NOMO-1 treated with dmso at 0.1 percent for 144 hours (cell line): Measurements from ENCODE around the gene SLC22A13.
"Not testable (repeated sequence)": the region's sequence is repeated elsewhere in the genome, so short reads cannot be mapped to it uniquely, and the experiment has no call there.

Source experiments
- DNase-seq: peaks from one replicate; lab custom pipeline; 2025; ENCODE audit not compliant: unreplicated experiment; lab: John Stamatoyannopoulos, UW

Gene SLC22A13, protein sequence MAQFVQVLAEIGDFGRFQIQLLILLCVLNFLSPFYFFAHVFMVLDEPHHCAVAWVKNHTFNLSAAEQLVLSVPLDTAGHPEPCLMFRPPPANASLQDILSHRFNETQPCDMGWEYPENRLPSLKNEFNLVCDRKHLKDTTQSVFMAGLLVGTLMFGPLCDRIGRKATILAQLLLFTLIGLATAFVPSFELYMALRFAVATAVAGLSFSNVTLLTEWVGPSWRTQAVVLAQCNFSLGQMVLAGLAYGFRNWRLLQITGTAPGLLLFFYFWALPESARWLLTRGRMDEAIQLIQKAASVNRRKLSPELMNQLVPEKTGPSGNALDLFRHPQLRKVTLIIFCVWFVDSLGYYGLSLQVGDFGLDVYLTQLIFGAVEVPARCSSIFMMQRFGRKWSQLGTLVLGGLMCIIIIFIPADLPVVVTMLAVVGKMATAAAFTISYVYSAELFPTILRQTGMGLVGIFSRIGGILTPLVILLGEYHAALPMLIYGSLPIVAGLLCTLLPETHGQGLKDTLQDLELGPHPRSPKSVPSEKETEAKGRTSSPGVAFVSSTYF

DNA sequence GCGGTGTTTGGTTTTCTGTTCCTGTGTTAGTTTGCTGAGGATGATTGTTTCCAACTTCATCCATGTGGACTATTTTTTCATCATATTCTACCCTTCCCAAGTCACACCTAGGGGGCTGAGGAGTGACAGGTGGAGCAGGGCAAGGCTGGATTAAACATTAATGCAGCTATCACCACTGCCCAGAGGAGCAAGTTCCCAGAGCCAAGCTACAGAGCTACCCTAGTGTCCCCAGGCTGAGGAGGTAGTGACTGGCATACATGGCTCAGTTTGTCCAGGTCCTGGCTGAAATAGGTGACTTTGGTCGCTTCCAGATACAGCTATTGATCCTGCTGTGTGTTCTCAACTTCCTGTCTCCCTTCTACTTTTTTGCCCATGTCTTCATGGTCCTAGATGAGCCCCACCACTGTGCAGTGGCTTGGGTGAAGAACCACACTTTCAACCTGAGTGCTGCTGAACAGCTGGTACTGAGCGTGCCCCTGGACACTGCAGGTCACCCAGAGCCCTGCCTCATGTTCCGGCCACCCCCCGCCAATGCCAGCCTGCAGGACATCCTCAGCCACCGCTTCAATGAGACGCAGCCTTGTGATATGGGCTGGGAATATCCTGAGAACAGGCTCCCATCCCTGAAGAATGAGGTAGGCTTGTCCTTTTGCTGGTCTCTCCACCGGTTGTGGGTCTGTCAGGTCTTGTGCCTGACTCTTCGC, at the start of gene SLC22A13:
Gene SLC22A13, plus strand, starts transcription at position 209 of the 704 bp plus-strand sequence. Its CDS starts 49 bp downstream, at position 258.
- DNase-seq: no peak

GRCh38 chr3:38219609-38220197, 45.9 kb upstream of the SLC22A13 start:
- DNase-seq: no peak

DNA sequence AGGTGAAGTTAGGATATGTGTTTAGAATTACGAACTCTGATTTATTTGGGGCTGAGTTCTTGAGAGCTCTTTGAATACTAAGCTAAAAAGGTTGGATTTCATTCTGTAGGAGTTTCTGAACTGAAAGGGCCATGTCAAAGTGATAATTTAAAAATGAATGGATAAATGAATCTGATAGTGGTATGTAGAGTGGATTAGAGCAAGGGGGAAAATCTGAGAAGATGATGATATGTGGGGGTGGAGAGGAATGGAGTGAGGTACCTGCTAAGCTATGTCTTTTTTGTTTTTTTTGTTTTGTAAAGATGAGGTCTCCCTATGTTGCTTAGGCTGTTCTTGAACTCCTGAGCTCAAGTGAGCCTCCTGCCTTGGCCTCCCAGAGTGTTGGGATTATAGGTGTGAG, 44.6 kb upstream of the SLC22A13 start:
- DNase-seq: no peak

GRCh38 chr3:38222032-38222634, 43.5 kb upstream of the SLC22A13 start:
- no peak for DNase-seq

DNA sequence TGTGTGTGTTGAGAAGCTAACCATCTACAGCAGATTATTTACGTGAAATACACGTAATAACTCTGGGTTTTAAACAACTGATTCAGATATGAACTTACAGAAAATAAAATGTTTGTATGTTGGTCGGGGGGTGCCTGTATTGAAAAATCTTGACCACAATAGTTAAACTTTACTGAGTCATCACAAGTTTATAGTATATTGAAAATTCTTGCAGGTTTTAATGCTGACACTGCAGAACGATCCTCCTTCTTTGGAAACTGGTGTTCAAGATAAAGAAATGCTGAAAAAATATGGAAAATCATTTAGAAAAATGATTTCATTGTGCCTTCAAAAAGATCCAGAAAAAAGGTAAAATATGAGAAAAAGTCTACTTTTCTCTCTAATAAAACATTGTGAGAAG, 41.3 kb upstream of the SLC22A13 start:
- no peak for DNase-seq

DNA sequence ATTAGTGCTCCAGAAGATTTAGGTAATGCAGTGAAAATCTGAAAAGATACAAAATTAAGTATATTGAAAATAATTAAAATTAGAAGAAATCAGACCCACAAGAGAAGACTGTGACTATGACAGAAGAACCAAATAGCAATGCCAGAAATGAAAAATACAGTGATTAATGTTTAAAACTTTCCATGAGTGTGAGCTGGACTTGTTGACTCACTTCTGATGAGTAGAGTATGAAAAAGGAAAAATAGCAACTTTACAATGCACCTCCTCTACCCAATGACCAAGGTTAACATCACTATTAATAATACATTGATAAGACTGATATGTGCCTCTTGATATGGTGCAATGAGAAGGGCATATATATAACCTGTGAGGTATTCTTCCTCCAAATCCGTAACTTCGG, 39.3 kb upstream of the SLC22A13 start:
- no peak for DNase-seq

DNA sequence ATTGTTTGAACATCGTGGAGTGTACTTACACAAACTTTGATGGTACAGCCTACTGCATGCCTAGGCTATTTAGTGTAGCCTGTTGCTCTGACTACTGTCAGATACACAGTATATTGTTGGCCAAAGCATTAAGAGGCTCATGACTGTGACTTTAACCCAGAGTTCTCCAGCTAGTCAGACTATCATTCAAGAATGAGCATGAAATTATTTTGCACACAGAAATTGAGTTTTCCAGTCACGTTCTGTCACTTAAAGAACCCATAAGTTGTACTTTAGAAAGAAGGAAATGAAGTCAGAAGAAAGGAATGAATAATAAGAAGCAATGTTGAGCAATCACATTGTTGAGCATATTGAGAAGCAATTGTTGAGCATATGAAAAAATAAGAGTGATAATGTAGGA, 37.6 kb upstream of the SLC22A13 start:
- DNase-seq: no peak

DNA sequence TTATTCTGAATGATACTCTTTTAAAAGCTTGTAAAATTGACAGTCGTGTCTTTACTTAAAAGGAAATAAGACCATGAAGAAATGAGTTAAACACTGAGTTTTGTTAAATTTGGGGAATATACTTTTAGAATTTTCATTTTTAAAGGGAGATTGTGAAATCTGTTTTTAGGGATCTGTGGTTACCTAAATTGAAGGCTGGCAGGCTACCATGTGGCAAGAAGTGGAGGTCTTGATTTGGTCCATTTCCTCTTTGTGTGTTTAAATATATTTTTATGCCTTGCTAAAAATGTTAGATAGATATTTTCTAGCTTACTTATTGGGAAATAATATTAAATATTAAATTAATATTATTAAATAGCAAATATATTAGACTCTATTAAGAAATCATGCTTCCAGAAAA, 36.6 kb upstream of the SLC22A13 start:
- DNase-seq: peak; percentile 39

- DNase-seq: peak; percentile 17
These were observed 32.9 kb upstream of the SLC22A13 start for GRCh38 chr3:38232701-38233100.

DNA sequence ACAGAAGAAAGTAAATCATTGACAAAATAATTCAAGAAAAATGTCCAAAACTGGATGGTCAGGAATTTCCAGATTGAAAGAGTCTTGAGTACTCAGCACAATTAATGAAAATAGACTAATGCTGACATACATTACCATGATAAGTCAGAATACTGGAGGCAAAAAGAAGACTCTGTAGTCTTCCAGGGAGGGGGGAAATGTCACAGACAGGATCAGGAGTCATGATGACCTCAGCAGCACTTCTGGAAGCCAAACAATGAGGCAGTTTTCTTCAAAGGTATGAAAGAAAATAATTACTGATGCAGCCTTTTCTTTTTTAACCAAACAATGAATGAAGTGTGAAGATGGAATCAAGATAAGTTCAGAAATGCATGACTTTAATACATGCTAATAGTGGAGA, 30.1 kb upstream of the SLC22A13 start:
- no peak for DNase-seq

DNA sequence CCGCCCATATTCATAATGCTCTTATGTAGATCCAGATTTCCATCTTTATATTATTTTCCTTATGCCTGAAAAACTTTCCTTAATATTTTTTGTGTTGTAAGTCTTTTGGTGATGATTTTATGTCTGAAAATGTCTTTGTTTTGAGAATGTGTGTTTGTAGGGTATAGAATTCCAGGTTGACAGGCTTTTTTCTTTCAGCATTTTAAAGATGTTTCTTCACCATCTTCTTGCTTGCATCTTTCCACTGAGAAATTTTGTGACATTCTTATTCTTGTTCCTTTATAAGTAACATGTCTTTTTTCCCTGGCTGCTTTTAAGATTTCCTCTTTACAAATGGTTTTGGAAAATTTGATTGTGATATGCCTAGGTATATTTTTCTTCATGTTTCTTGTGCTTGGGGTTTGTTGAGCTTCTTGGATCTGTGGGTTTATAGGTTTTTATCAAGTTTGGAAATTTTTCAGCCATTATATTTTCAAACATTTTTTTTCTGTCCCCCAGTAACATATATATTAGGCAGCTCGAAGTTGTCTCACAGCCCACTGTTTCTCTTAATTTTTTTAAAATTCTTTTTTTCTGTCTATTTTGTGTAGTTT, 27.1 kb upstream of the SLC22A13 start:
- DNase-seq: no peak

DNA sequence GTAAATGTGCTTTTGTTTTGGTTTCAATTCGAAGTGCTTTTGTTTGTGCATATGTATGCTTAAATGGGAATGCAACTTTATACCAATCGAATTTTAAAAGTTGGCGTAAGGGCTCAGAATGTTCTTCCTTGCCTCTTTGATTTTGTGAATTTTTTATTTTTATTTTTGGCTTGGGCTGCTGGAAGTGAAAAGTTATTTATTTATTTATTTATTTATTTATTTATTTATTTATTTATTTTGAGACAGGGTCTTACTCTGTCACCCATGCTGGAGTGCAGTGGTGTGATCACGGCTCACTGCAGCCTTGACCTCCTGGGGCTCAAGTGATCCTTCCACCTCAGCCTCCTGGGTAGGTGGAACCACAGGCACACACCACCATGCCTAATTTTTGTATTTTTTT, 22.8 kb upstream of the SLC22A13 start:
- DNase-seq: not testable (repeated sequence)

- DNase-seq: no peak
These were observed 19.7 kb upstream of the SLC22A13 start for GRCh38 chr3:38245930-38246329.

GRCh38 chr3:38247366-38248035, 18.1 kb upstream of the SLC22A13 start:
- no peak for DNase-seq

DNA sequence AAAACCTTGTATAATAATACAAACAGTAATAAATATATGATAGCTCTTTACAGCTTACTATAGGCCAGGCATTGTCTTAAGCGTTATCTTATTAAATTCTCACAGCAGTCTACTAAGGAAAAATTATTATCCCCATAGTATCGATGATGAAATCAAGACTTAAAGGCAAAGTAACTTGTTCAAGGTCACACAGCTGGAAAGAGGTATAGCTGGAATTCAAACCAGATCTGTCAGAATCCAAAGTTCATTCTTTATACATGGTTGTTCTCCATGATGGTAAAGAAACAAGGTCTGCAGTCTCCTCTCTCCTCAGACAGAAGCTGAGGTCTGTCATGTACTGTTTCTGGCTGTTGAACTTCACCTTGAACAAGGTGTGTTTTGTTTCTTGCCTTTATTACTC, 15.4 kb upstream of the SLC22A13 start:
- no peak for DNase-seq

GRCh38 chr3:38251197-38251596, 14.4 kb upstream of the SLC22A13 start:
- DNase-seq: no peak

DNA sequence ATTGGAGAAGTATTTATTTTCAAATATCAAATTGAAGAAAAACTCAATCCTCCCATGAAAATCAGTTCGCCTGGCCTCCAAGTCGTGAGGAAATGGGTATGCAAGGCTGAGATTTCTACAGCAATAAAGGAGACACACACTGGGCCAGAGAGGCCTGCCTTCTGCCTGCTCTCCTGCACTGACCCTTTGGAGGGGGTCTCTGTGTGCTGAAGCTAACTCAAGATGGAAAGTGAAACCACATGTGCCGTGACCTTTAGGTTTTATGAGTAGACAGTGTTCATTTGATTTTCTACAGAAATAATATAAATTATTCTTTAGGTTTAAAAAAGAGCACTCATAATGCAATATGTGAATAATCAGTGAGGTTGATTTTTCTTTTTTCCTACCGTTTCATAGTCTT, 11.9 kb upstream of the SLC22A13 start:
- DNase-seq: no peak

GRCh38 chr3:38254872-38255271, 10.7 kb upstream of the SLC22A13 start:
- DNase-seq: no peak

DNA sequence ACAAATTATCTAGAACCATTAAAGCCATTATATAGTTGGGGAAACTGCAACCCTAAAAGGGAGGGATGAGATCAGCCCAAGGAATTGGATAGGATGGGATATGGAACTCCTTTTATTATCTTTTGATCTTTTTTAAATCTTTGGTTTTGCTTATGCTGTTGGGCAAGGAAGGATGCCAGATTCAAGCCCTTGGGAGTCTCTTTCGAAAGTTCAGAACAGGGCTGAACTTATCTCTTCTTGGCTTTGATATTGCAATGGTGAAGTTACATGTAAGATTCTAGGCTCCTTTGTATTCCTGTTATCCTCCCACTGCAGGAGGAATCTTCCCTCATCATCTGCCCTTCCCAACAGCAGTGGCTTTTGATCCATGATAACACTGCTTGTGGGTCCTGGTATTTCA, 10.0 kb upstream of the SLC22A13 start:
- no peak for DNase-seq

GRCh38 chr3:38257583-38257982, 8.0 kb upstream of the SLC22A13 start:
- no peak for DNase-seq
